ENCODE results near the gene RIMKLB.

GRCh38 chr12:8817856-8818255 lies 120.1 kb downstream of the RIMKLB start:
- TF ChIP-seq CHD1 (IDR thresholded peaks at IDR 0.05; ENCODE audit: low read depth, low read length): no peak
- TF ChIP-seq SIN3A (conservative IDR thresholded peaks at IDR 0.05 in 1 of 2, IDR thresholded peaks at IDR 0.05 in 1 of 2; ENCODE audit: low read depth in 1 of 2, low read length in 2 of 2): no peak
- TF ChIP-seq RXRA (IDR thresholded peaks at IDR 0.05; ENCODE audit: insufficient read depth, low read depth, low read length): no peak
- TF ChIP-seq CTCF (IDR thresholded peaks at IDR 0.05; ENCODE audit: control extremely low read depth in 1 of 3, insufficient read depth in 1 of 3, low read depth in 1 of 3, low read length in 3 of 3): no peak
- no peak for TF ChIP-seq ATF2 (IDR thresholded peaks at IDR 0.05; ENCODE audit: low read length)
- TF ChIP-seq POLR2AphosphoS5 (IDR thresholded peaks at IDR 0.05; ENCODE audit: low read depth, low read length): no peak
- TF ChIP-seq POLR2A (IDR thresholded peaks at IDR 0.05; ENCODE audit: control extremely low read depth in 1 of 2, low read depth in 2 of 2, low read length in 2 of 2): no peak

Data from H1 (cell line).